Mononuclear cell (primary cell): Measurements from ENCODE around the gene TTK. TPM values are rescaled to one million over a fixed set of nuclear protein-coding genes. Genes with fewer than 3 reads are reported as not detected.

Experiments used
- H3K27me3 ChIP-seq: 2 replicates; pipeline ENCODE4 v1.6.0; 2011; ENCODE audit warnings: low read length, control low read depth; ENCODE audit not compliant: insufficient read depth
- H3K4me1 ChIP-seq: 2 replicates; pipeline ENCODE4 v1.5.1; 2011; ENCODE audit warnings: mild to moderate bottlenecking, low read length, control low read depth; ENCODE audit not compliant: insufficient read depth
- H3K4me3 ChIP-seq: 2 replicates; pipeline ENCODE4 v1.5.1; 2011; ENCODE audit warnings: mild to moderate bottlenecking, low read length, moderate library complexity
- H3K9me3 ChIP-seq: 2 replicates; pipeline ENCODE4 v1.5.1; 2011; ENCODE audit warnings: low read depth, mild to moderate bottlenecking, control low read depth, low read length
- total RNA-seq: library from RNA; depleted of rRNA; stranded (reverse); fragments of >200 nt; gene quantifications from one replicate; pipeline ENCODE4 v1.2.3, GENCODE V29; 2012

Gene TTK
- 0.52 TPM for total RNA-seq

DNA sequence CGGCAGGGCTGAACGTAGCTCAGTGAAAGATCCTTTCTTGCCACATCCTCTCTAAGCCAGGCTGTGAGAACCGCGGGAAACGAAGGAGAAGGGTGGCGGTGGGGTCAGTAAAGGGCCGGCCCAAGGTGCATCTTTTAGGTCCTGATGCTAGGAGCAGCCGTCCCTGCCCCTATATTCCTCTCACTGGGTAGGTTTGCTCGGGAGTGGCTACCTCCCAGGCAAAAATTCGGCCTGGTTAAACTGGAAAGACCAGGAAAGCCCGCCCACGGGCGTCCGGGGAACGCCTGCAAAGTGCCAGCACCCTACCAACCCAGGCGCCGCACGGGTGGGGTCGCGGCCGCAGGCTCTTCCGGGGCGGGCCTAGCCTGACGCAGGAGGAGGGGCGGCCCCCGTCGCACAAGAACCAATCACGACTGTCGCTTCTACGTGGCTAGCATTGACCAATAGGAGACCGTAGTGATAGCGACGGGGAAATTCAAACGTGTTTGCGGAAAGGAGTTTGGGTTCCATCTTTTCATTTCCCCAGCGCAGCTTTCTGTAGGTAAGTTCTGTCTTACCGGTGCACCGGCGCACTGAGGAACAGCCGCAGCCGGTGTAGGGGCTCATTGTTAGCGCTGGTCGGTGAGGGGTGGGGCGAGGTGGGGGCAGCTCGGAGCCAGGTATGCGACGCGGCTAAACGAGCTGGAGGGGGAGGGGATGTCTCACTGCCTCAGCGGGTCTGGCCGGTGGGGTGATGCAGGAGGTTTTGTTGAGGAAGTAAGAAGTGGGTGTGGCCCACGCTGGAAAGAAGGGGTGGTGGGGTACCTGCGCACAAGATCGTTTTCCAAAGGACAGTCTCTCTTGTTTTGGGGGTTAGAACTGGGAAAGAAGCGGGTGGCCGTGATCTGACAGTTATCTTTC is at the start of gene TTK:
Gene TTK (plus strand): TSS at position 477 of the 900 bp plus-strand sequence. CDS start 1,195 bp downstream, outside the sequence.
- peak within 1 kb of the TSS; percentile 80 for H3K4me3 ChIP-seq
- no peaks in the 10 kb centered on the region for H3K27me3 ChIP-seq
- no peaks in the 10 kb centered on the region for H3K9me3 ChIP-seq
- H3K4me1 ChIP-seq, result peaks cover 16% of the 10 kb centered on the region

- Histone ChIP-seq H3K4me1 (no peaks in the 10 kb centered on the region), H3K9me3 (no peaks in the 10 kb centered on the region), H3K4me3 (no peak overlapping the region), H3K27me3 (peaks cover under 1% of the 10 kb centered on the region)
Measured at GRCh38 chr6:79954849-79955248, 49.6 kb upstream of the TTK start.

DNA sequence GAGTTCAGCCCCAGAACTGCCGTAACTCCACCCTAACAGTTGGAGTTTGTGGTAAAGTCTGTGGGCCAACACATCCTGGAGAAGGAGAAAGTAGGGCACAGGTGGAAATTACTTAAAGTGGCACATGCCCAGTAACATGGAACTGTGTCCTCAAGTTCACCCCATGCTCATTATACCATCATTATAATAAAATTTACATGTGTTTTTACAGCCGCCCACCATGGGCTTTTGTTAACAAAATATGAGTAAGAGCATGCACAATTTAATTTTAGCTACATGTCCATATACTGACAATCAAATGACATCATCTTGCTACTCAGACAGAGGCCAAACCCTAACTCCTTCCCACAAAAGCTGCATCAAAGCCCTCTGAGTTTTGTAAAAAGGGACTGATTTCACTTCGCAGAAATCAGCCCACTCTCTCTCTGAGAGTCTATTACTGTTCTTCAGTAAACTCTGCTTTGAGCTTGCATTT is 39.8 kb upstream of the TTK start:
- H3K4me3 ChIP-seq, result no peak overlapping the region
- no peaks in the 10 kb centered on the region for H3K4me1 ChIP-seq
- H3K9me3 ChIP-seq, result no peaks in the 10 kb centered on the region
- H3K27me3 ChIP-seq, result peaks cover 5% of the 10 kb centered on the region

DNA sequence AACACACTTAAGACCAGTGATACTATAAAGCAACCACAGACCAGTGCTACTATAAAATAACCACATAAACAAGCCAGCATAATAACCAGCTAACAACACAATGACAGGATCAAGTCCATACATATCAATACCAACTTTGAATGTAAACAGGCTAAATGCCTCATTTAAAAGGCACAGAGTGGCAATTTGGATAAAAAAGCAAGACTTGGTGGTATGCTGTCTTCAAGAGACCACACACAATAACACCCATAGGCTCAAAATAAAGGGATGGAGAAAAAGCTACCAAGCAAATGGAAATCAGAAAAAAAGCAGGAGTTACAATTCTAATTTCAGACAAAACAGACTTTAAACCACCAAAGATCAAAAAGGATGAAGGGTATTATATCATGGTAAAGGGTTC is 37.3 kb upstream of the TTK start:
- Histone ChIP-seq H3K4me3 (no peak overlapping the region), H3K4me1 (no peaks in the 10 kb centered on the region), H3K27me3 (no peaks in the 10 kb centered on the region), H3K9me3 (no peaks in the 10 kb centered on the region)

GRCh38 chr6:79969784-79970183 is 34.7 kb upstream of the TTK start:
- no peaks in the 10 kb centered on the region for H3K27me3 ChIP-seq
- no peaks in the 10 kb centered on the region for H3K9me3 ChIP-seq
- no peak overlapping the region for H3K4me3 ChIP-seq
- no peaks in the 10 kb centered on the region for H3K4me1 ChIP-seq

- H3K9me3 ChIP-seq, result no peaks in the 10 kb centered on the region
- no peaks in the 10 kb centered on the region for H3K4me1 ChIP-seq
- H3K27me3 ChIP-seq, result no peaks in the 10 kb centered on the region
- H3K4me3 ChIP-seq, result no peak overlapping the region
Measured at GRCh38 chr6:79971193-79971592, 33.3 kb upstream of the TTK start.

DNA sequence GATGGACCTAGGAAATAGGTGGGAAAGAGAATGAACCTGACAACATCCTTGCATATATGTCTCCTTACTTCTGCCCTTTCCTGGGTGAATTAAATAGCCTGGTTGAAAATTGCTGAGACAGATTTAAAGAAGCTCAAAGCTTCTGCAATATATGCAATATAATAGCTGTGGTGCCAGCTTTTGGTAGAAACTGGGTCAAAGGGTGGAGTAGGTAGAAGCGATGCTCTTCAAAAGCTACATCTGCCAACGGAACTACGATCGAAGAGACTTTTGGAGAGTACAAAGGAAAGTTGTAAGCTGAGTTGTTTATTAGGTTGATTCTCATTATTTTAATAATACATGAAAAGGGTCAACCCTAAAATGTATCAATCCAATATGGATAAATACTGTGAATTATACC is 22.8 kb upstream of the TTK start:
- no peaks in the 10 kb centered on the region for H3K9me3 ChIP-seq
- H3K4me3 ChIP-seq, result no peak overlapping the region
- no peaks in the 10 kb centered on the region for H3K27me3 ChIP-seq
- H3K4me1 ChIP-seq, result no peaks in the 10 kb centered on the region

DNA sequence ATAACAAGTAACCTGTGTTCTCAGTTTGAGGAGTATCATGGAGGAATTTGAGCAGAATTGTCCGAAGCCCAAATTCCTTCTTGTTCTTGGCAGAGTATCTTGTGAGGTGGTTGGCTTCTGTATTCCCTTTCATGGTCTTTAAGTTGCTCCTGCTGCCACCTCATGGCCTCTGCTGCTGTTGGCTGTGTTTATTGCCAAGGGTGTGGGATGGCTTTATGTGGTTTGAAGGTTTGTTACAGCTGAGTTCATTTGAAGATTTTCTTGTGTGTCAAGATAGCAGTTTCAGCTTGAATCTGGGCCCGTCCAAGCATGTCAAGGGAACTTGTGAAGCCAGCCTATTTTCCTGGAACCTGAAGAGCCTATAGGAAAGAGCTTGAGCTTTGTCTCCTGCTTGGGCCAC is 20.2 kb upstream of the TTK start:
- H3K4me1 ChIP-seq, result no peaks in the 10 kb centered on the region
- no peaks in the 10 kb centered on the region for H3K9me3 ChIP-seq
- no peak overlapping the region for H3K4me3 ChIP-seq
- no peaks in the 10 kb centered on the region for H3K27me3 ChIP-seq

DNA sequence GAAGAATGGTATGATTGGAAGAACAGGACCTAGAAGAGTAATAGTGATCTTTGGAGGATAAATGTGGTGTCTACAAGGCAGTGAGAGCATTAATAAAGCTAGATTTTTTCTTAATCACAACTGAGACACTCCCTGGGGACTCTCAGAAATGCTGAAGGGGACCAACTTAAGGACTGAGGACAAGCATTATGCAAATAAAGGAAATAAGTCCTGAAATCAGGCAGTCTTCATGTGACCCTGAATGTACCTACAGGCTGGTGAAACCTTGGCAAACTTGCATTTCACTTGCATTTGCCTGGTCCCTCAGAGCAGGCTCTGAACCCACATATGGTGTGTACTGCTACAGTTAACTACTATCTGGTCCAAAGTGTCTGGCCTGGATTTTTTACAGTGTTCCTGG is 19.3 kb upstream of the TTK start:
- Histone ChIP-seq H3K4me3 (no peak overlapping the region), H3K27me3 (no peaks in the 10 kb centered on the region), H3K4me1 (no peaks in the 10 kb centered on the region), H3K9me3 (no peaks in the 10 kb centered on the region)

DNA sequence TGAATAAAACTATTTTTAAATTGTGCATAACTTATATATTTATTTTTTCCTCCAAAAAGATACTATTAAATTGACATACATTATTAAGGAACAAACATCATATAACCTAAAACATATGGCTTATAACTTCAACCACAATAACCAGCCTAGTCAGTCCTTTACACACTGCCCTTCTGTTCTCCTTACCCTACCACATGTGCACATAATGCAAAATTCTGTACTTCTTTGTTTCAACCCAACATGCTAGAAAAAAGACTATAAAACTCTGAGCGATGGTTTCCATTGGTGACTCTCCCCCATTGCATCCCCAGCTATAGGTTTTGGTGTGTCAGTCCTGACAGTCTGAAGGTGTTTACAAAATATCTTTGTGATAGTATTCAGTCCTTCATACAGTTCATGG is 14.8 kb upstream of the TTK start:
- no peaks in the 10 kb centered on the region for H3K4me1 ChIP-seq
- no peaks in the 10 kb centered on the region for H3K27me3 ChIP-seq
- no peak overlapping the region for H3K4me3 ChIP-seq
- H3K9me3 ChIP-seq, result no peaks in the 10 kb centered on the region

GRCh38 chr6:79993012-79993910 is 11.2 kb upstream of the TTK start:
- Histone ChIP-seq H3K4me3 (no peak overlapping the region), H3K4me1 (no peaks in the 10 kb centered on the region), H3K9me3 (no peaks in the 10 kb centered on the region), H3K27me3 (peaks cover 3% of the 10 kb centered on the region)

DNA sequence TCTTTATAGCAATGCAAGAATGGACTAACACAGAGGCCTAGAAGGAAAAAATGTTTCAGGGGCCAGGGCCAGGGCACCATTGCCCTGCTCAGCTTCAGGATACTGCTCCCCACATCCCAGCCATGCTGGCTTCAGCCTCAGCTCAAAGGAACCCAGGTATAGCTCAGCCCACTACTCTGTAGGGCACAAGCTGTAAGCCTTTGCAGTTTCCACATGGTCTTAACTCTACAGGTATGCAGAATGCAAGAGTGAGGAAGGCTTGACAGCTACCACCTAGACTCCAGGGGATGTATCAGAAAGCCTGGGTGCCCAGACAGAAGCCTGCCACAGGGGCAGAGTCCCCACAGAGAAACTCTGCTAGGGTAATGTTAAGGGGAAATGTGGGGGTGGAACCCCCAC is 10.5 kb upstream of the TTK start:
- Histone ChIP-seq H3K4me3 (no peak overlapping the region), H3K9me3 (no peaks in the 10 kb centered on the region), H3K4me1 (no peaks in the 10 kb centered on the region), H3K27me3 (peaks cover 3% of the 10 kb centered on the region)

DNA sequence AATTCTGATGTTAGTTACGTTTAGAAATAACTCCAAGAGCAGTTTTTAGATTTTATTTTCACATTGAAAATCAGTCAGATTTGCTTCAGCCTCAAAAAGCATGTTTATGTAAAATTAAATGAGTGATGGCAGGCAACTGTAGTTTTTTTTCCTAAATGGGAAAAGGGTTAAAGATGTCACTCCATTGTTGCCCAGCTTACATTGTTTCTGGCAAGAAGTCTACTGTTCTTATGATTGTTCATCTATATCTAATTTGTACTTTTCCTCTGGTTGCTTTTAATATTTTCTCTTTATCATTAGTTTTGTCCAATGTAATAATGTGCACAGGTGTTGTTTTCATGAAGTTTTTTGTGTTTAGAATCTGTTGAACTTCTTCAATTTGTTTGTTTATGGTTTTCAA is 6.7 kb upstream of the TTK start:
- Histone ChIP-seq H3K27me3 (peaks cover 3% of the 10 kb centered on the region), H3K4me3 (no peak overlapping the region), H3K9me3 (no peaks in the 10 kb centered on the region), H3K4me1 (no peaks in the 10 kb centered on the region)

DNA sequence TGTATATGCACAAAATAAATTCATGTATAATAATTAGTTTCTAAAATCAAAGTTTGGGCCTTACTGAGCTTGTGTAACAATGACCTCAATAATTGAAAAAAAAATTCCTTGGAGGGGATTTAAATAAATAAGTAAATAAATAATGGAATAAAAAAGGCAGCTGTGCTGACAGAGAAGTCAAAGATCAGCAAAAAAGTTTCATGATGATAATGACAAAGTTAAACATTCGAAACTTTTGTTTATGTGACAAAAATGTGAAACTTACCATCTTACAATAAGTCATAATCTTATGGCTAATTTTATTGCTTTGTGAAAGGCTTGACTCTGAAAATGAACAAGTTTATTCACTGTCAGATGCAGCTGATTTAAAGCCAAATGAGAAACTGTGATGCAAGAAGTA is 3.1 kb upstream of the TTK start:
- Histone ChIP-seq H3K27me3 (peaks cover 3% of the 10 kb centered on the region), H3K4me1 (peaks cover 16% of the 10 kb centered on the region), H3K9me3 (no peaks in the 10 kb centered on the region), H3K4me3 (no peak overlapping the region)

- peaks cover 16% of the 10 kb centered on the region for H3K4me1 ChIP-seq
- H3K4me3 ChIP-seq, result peak overlapping the region; percentile 80
- H3K9me3 ChIP-seq, result no peaks in the 10 kb centered on the region
Measured at GRCh38 chr6:80003826-80004172, 650 bp upstream of the TTK start.

More at GRCh38 chr6:80003826-80004172, 650 bp upstream of the TTK start:
- H3K27me3 ChIP-seq, result no peaks in the 10 kb centered on the region
